ENCODE results near the gene RBM43.

GRCh38 chr2:151258121-151258520, 3.5 kb downstream of the RBM43 start:
- TF ChIP-seq CTCF (IDR thresholded peaks at IDR 0.05) (no peak), REST (IDR thresholded peaks at IDR 0.05; ENCODE audit: insufficient read depth in 1 of 2, low read depth in 2 of 2, low read length in 1 of 2) (no peak), POLR2AphosphoS5 (IDR thresholded peaks at IDR 0.05; ENCODE audit: low read depth, low read length) (no peak)
